Endodermal cell (in vitro differentiated cells): ENCODE data around the gene RNF112. TPM values are rescaled to one million over a fixed set of nuclear protein-coding genes. Genes with fewer than 3 reads are reported as not detected.

Experiments used
- DNase-seq: peaks from one replicate; pipeline ENCODE4 v3.0.0-alpha.2; 2017
- H3K27ac ChIP-seq: 2 replicates; pipeline ENCODE4 v1.5.1; 2013; ENCODE audit warnings: mild to moderate bottlenecking, low read depth, low read length, moderate library complexity
- H3K27me3 ChIP-seq: 2 replicates; pipeline ENCODE4 v1.6.1; 2013; ENCODE audit warnings: mild to moderate bottlenecking, low read length, moderate library complexity; ENCODE audit not compliant: insufficient read depth, control insufficient read depth, poor library complexity, severe bottlenecking
- H3K36me3 ChIP-seq: 2 replicates; pipeline ENCODE4 v1.7.0; 2013; ENCODE audit warnings: mild to moderate bottlenecking, low read length, moderate library complexity; ENCODE audit not compliant: control insufficient read depth, insufficient read depth
- H3K4me1 ChIP-seq: one replicate; pipeline ENCODE4 v1.7.0; 2013; ENCODE audit warnings: low read length; ENCODE audit not compliant: control insufficient read depth, insufficient read depth
- H3K4me3 ChIP-seq: 2 replicates; pipeline ENCODE4 v1.5.1; 2013; ENCODE audit warnings: mild to moderate bottlenecking, low read length, moderate library complexity
- H3K9ac ChIP-seq: 2 replicates; pipeline ENCODE4 v1.6.1; 2013; ENCODE audit warnings: mild to moderate bottlenecking, low read length, moderate library complexity; ENCODE audit not compliant: poor library complexity, severe bottlenecking; ENCODE audit errors: extremely low read depth
- H3K9me3 ChIP-seq: 2 replicates; pipeline ENCODE4 v1.6.1; 2013; ENCODE audit warnings: mild to moderate bottlenecking, low read length, moderate library complexity; ENCODE audit not compliant: control insufficient read depth
- H3K27ac Mint-ChIP-seq: 2 replicates; pipeline ENCODE4 v1.8.0; 2020; ENCODE audit warnings: mixed read lengths
- H3K27me3 Mint-ChIP-seq: 2 replicates; pipeline ENCODE4 v1.8.0; 2021; ENCODE audit warnings: mild to moderate bottlenecking, mixed read lengths; ENCODE audit not compliant: insufficient read depth
- H3K36me3 Mint-ChIP-seq: 2 replicates; pipeline ENCODE4 v1.8.0; 2020; ENCODE audit warnings: low read depth, mixed read lengths
- H3K4me1 Mint-ChIP-seq: 2 replicates; pipeline ENCODE4 v1.8.0; 2020; ENCODE audit warnings: mixed read lengths
- H3K4me3 Mint-ChIP-seq: 2 replicates; pipeline ENCODE4 v1.8.0; 2020; ENCODE audit warnings: mild to moderate bottlenecking, moderate library complexity, mixed read lengths
- H3K9me3 Mint-ChIP-seq: 2 replicates; pipeline ENCODE4 v1.8.0; 2020; ENCODE audit warnings: mild to moderate bottlenecking, mixed read lengths
- CTCF ChIP-seq: fragments of 200-600 bp; sonication (generic); conservative IDR thresholded peaks from 2 replicates; pipeline ENCODE4 v1.5.0; 2021; ENCODE audit warnings: antibody characterized with exemption, mild to moderate bottlenecking
- WGBS, 2 experiments: methylation state at CpG; one replicate each; pipeline versions ENCODE4 v1.1.5 to v1.1.7; 2013; ENCODE audit warnings: missing lambda C conversion rate in 2 of 2, mixed read lengths in 1 of 2; ENCODE audit not compliant: insufficient coverage in 1 of 2, insufficient read length in 1 of 2; 5-methylcytosine and 5-hydroxymethylcytosine counted together
- total RNA-seq, 2 donors: library from RNA; stranded (reverse); fragmentation: NEBNext Ultra II Directional in 1 of 2; extraction: Animal tissue kit (Norgen Biotek cat#: 25700) in 1 of 2; gene quantifications; 2 replicates in 1 of 2; 3 replicates in 1 of 2; pipeline ENCODE4 v1.2.1, GENCODE V29; 2021

The RNF112 gene
- total RNA-seq, 2 donors from 2014 or later = 1.1 to 1.9 TPM

- H3K27me3 ChIP-seq = no peaks in the 10 kb centered on the region
- H3K9me3 ChIP-seq = no peaks in the 10 kb centered on the region
- Mint-ChIP-seq H3K4me1 (peaks cover 46% of the 10 kb centered on the region), H3K27me3 (peaks cover under 1% of the 10 kb centered on the region), H3K36me3 (peaks cover 28% of the 10 kb centered on the region), H3K27ac (peak within 1 kb of the TSS; percentile 86), H3K4me3 (peak within 1 kb of the TSS; percentile 32), H3K9me3 (no peaks in the 10 kb centered on the region)
- DNase-seq = peak; percentile 89
- no peak for TF ChIP-seq CTCF
- H3K9ac ChIP-seq = peak within 1 kb of the TSS; percentile 11
- peaks cover 7% of the 10 kb centered on the region for H3K4me1 ChIP-seq
- no peak within 1 kb of the TSS for H3K4me3 ChIP-seq
- peaks cover 33% of the 10 kb centered on the region for H3K36me3 ChIP-seq
- peak within 1 kb of the TSS; percentile 92 for H3K27ac ChIP-seq
- WGBS, 2 experiments = 20 to 22% methylated on average over 4 to 18 of the region's 22 CpGs
Observed at GRCh38 chr17:19386974-19387920, 23.8 kb upstream of the RNF112 start, which contains the start of gene MFAP4. MFAP4 (minus strand) TSS chr17:19387190; CDS start chr17:19387155, 35 bp downstream.

GRCh38 chr17:19387921-19388521, 23.0 kb upstream of the RNF112 start:
- peaks cover 51% of the 10 kb centered on the region for H3K4me1 Mint-ChIP-seq
- H3K4me3 Mint-ChIP-seq = peak overlapping the region; percentile 32
- no peak for DNase-seq
- no peaks in the 10 kb centered on the region for H3K9me3 Mint-ChIP-seq
- H3K9me3 ChIP-seq = no peaks in the 10 kb centered on the region
- H3K27ac ChIP-seq = peak overlapping the region; percentile 92
- peaks cover 25% of the 10 kb centered on the region for H3K36me3 ChIP-seq
- 83 to 90% methylated on average over 1 of the region's 2 CpGs for WGBS, 2 experiments
- TF ChIP-seq CTCF = no peak
- peaks cover 22% of the 10 kb centered on the region for H3K36me3 Mint-ChIP-seq
- H3K27me3 Mint-ChIP-seq = peaks cover 2% of the 10 kb centered on the region
- H3K9ac ChIP-seq = no peak overlapping the region
- H3K4me3 ChIP-seq = no peak overlapping the region
- H3K4me1 ChIP-seq = peaks cover 1% of the 10 kb centered on the region
- H3K27ac Mint-ChIP-seq = peak overlapping the region; percentile 76
- no peaks in the 10 kb centered on the region for H3K27me3 ChIP-seq

- Mint-ChIP-seq H3K27me3 (peaks cover 2% of the 10 kb centered on the region), H3K36me3 (peaks cover 15% of the 10 kb centered on the region), H3K27ac (no peak overlapping the region), H3K4me3 (no peak overlapping the region), H3K4me1 (peaks cover 53% of the 10 kb centered on the region), H3K9me3 (no peaks in the 10 kb centered on the region)
- no peak for TF ChIP-seq CTCF
- no peak for DNase-seq
- no peak overlapping the region for H3K9ac ChIP-seq
- H3K4me1 ChIP-seq = no peaks in the 10 kb centered on the region
- H3K27me3 ChIP-seq = no peaks in the 10 kb centered on the region
- WGBS, 2 experiments = 91 to 100% methylated on average over 2 to 5 of the region's 5 CpGs
- no peaks in the 10 kb centered on the region for H3K9me3 ChIP-seq
- H3K27ac ChIP-seq = no peak overlapping the region
- H3K36me3 ChIP-seq = peaks cover 15% of the 10 kb centered on the region
- H3K4me3 ChIP-seq = no peak overlapping the region
Observed at GRCh38 chr17:19388791-19389785, 21.9 kb upstream of the RNF112 start.
